OCI-LY7 (cell line): ENCODE data around the gene C9orf153.

Source experiments
- EZH2phosphoT487 ChIP-seq: fragments of 200-600 bp; sonication (generic); IDR thresholded peaks from 2 replicates; pipeline ENCODE4 v1.6.1; 2018; ENCODE audit warnings: low read depth, borderline replicate concordance, mild to moderate bottlenecking, mixed run types, antibody characterized with exemption, low read length, moderate library complexity, mixed read lengths
- TF ChIP-seq, protein P1 (sequence below): fragments of 200-600 bp; sonication (generic); conservative IDR thresholded peaks from 2 replicates; pipeline ENCODE4 v1.5.1; 2014; ENCODE audit warnings: mild to moderate bottlenecking, antibody characterized with exemption, low read length, moderate library complexity, mixed read lengths

DNA sequence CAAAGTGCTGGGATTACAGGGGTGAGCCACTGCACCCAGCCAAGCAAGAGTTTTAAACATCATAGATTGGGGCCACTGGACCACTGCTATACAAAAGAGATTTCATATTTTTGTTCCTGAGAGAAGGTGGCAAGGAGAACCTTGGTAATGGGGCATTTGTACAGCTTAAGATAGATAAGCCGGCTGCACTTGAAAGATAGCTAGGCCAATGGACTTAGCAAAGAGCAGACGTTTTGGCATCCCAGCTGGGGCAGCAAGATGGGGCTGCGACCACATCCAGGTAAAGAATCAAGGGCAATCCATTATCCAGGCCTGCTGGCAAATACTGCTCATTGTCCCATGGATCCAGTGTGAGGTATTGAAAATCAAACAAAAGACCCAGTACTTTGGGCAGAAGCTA lies 26.8 kb upstream of the C9orf153 start:
- TF ChIP-seq, protein P1, sequence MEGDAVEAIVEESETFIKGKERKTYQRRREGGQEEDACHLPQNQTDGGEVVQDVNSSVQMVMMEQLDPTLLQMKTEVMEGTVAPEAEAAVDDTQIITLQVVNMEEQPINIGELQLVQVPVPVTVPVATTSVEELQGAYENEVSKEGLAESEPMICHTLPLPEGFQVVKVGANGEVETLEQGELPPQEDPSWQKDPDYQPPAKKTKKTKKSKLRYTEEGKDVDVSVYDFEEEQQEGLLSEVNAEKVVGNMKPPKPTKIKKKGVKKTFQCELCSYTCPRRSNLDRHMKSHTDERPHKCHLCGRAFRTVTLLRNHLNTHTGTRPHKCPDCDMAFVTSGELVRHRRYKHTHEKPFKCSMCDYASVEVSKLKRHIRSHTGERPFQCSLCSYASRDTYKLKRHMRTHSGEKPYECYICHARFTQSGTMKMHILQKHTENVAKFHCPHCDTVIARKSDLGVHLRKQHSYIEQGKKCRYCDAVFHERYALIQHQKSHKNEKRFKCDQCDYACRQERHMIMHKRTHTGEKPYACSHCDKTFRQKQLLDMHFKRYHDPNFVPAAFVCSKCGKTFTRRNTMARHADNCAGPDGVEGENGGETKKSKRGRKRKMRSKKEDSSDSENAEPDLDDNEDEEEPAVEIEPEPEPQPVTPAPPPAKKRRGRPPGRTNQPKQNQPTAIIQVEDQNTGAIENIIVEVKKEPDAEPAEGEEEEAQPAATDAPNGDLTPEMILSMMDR, result no peak
- no peak for TF ChIP-seq EZH2phosphoT487
